NB4 (cell line): Measurements from ENCODE around the gene CDC42EP4.

Source experiments
- CTCF ChIP-seq: IDR thresholded peaks from one replicate; pipeline ENCODE4 v1.5.1; 2012; ENCODE audit warnings: low read depth, low read length
- MAX ChIP-seq: IDR thresholded peaks from 2 replicates; pipeline ENCODE4 v1.6.1; 2011; ENCODE audit warnings: low read depth, low read length
- POLR2A ChIP-seq: IDR thresholded peaks from 2 replicates; pipeline ENCODE4 v1.6.1; 2011; ENCODE audit warnings: mild to moderate bottlenecking; ENCODE audit not compliant: insufficient read length; ENCODE audit errors: extremely low read depth

GRCh38 chr17:73304971-73305812 is 6.6 kb downstream of the CDC42EP4 start:
- no peak for TF ChIP-seq CTCF
- no peak for TF ChIP-seq MAX
- no peak for TF ChIP-seq POLR2A
